ENCODE results near the gene ADAT1. TPM values are rescaled to one million over a fixed set of nuclear protein-coding genes. Genes with fewer than 3 reads are reported as not detected.

Gene ADAT1
- total RNA-seq, 4 donors from 2014 or later = 32.5 to 57.7 (median 51.3) TPM

DNA sequence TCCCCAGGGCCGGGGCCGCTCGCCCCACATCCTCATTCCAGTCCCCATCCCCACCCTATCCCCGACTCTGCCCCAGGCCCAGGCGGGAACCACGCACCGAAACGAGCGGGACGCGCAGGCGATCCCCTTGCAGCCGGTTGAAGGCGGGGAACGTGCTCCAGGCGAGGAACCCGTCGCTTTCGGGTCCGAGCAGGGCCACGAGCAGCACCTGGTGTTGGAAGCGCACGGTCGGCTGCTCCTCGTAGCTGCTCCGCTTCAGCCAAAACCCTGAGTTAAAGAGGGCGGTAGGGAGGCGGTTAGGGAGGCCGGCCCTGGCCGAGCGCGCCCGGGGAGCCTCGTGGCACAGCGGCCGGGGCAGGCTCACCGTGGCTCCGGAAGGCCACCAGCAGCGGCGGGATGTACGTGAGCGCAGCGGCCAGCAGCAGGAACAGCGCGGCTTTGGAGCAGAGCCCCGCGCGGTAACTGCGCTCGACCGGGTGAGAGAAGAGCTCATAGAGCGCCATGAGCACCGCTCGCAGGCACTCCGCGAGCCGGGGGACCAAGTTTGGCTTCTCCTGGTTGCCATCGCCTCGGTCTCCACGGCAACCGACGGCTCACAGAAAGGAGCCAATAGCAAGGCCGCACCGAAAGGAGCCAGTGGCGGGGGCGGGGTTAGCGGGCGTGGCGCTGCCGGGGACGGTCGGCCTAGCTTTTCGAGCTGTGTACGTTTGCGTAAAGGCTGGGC lies 67.2 kb downstream of the ADAT1 start, which contains the start of gene TMEM231:
Gene TMEM231, minus strand, starts transcription at position 546 of the 724 bp plus-strand sequence. Its CDS starts 43 bp downstream, at position 503.
- ATAC-seq (ENCODE audit: low FRiP score) (peak; percentile 93), DNase-seq (ENCODE audit: low spot score) (peak; percentile 96)
- TF ChIP-seq, protein P1, sequence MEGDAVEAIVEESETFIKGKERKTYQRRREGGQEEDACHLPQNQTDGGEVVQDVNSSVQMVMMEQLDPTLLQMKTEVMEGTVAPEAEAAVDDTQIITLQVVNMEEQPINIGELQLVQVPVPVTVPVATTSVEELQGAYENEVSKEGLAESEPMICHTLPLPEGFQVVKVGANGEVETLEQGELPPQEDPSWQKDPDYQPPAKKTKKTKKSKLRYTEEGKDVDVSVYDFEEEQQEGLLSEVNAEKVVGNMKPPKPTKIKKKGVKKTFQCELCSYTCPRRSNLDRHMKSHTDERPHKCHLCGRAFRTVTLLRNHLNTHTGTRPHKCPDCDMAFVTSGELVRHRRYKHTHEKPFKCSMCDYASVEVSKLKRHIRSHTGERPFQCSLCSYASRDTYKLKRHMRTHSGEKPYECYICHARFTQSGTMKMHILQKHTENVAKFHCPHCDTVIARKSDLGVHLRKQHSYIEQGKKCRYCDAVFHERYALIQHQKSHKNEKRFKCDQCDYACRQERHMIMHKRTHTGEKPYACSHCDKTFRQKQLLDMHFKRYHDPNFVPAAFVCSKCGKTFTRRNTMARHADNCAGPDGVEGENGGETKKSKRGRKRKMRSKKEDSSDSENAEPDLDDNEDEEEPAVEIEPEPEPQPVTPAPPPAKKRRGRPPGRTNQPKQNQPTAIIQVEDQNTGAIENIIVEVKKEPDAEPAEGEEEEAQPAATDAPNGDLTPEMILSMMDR (IDR thresholded peaks at IDR 0.05) = no peak

DNA sequence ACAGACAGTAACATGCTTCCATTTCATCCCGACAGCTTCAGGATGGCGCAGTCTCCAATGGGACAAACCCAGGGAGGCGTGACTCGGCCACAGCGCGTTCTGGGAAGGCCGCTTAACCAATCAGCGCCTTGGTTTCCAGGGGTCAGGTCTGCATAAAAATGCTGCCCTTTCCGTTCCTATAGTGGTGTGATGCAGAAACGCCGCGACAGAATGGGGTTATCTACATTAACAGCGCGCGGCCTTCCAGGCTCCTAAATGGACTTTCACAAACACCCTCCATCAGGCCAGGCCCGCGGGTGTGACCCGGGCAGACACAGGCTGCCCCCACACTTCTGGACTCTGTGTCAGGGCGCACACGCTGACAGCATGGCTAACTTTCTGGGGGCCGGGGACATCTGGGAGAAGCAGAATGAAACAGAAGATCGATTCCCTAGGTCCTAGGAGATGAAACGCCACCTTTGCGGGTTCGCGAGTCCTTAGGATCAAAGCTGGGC lies 67.8 kb downstream of the ADAT1 start:
- peak; percentile 64 for DNase-seq (ENCODE audit: low spot score)
- TF ChIP-seq, protein P1 (IDR thresholded peaks at IDR 0.05) = no peak
- ATAC-seq (ENCODE audit: low FRiP score) = peak; percentile 83

GRCh38 chr16:75552951-75553350 lies 70.1 kb downstream of the ADAT1 start:
- ATAC-seq (ENCODE audit: low FRiP score) (no peak), DNase-seq (ENCODE audit: low spot score) (no peak)
- TF ChIP-seq, protein P1 (IDR thresholded peaks at IDR 0.05) = no peak

DNA sequence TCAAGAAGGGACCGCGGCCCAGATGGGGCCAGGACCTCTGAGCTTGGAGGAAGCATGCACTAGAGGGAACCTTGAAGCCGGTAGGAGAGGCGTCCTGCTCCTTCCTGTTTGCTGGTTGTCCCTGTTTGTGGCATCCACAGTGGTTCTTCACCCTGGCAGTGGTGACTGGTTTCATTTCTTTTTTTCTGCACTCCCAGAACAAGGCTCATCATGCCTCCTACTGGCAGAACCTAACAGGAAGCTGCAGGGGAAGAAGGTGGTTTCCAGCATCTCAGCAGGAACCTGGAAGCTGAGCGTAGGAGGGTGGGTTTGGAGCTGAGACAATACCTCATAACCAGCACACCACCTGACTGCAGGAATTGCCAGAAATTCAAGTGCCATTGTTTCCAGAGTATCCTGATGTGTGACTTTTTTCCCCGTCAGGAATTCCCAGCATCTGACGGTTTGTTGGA lies 72.8 kb downstream of the ADAT1 start:
- ATAC-seq (ENCODE audit: low FRiP score) (peak; percentile 26), DNase-seq (ENCODE audit: low spot score) (no peak)
- TF ChIP-seq, protein P1 (IDR thresholded peaks at IDR 0.05) = no peak

Other genes with a start within 250 kb of the ADAT1 start
- gene CFDP1, start 189.8 kb downstream of the ADAT1 start, total RNA-seq = 10 to 100 TPM; 37.5 to 54.4 (median 49.2) TPM
- 10 to 100 TPM; 22.4 to 38.3 (median 29.8) TPM for gene TMEM170A, start 158.6 kb downstream of the ADAT1 start, total RNA-seq
- under 1 TPM in 3 of 4 donors, not detected in 1; 0.06 to 0.36 (median 0.09) TPM for gene CHST6, start 127.8 kb downstream of the ADAT1 start, total RNA-seq
- gene CHST5, start 87.2 kb downstream of the ADAT1 start, total RNA-seq = under 1 TPM in 1 of 4 donors, not detected in 3; 0.09 TPM
- gene TMEM231, start 67.0 kb downstream of the ADAT1 start, total RNA-seq = 1 to 10 TPM; 3.9 to 9.2 (median 7.0) TPM
- gene GABARAPL2, start 56.9 kb downstream of the ADAT1 start, total RNA-seq = 100 to 1,000 TPM in 1 of 4 donors, 10 to 100 TPM in 3; 76.9 to 119 (median 89.2) TPM
- gene KARS1, start 24.4 kb upstream of the ADAT1 start, total RNA-seq = 100 to 1,000 TPM; 101 to 143 (median 127) TPM
- 10 to 100 TPM; 48.2 to 77.2 (median 52.7) TPM for gene TERF2IP, start 24.5 kb upstream of the ADAT1 start, total RNA-seq
- gene CPHXL2, start 53.7 kb upstream of the ADAT1 start, total RNA-seq = not detected
- not detected for gene DUXB, start 78.2 kb upstream of the ADAT1 start, total RNA-seq
- not detected for gene CPHXL, start 103.2 kb upstream of the ADAT1 start, total RNA-seq

All from omental fat pad (tissue), 4 donors.